Activated naive CD4-positive, alpha-beta T cell treated with anti-CD3 and anti-CD28 coated beads, Interleukin-2, amount 50 U/mL, for 72 hours (primary cell): Measurements from ENCODE around the gene ADAMTS12. TPM values are rescaled to one million over a fixed set of nuclear protein-coding genes. Genes with fewer than 3 reads are reported as not detected.

Source experiments
- ATAC-seq, 2 donors: fragments of 150-1000 bp; cut with Tn5 transposase; 2 replicates each; pipeline ENCODE4 v1.10.0; 2021; ENCODE audit warnings: mild to moderate bottlenecking in 2 of 2, moderate library complexity in 2 of 2
- DNase-seq, 2 donors: peaks; one replicate each; pipeline ENCODE4 v3.0.0; 2021 to 2022; ENCODE audit warnings: low spot score in 2 of 2
- H3K27ac Mint-ChIP-seq, 2 donors: one replicate each; pipeline ENCODE4 v1.8.0; 2022; ENCODE audit warnings: mild to moderate bottlenecking in 2 of 2, mixed read lengths in 2 of 2
- H3K36me3 Mint-ChIP-seq, 2 donors: one replicate each; pipeline ENCODE4 v1.8.0; 2022; ENCODE audit warnings: mixed read lengths in 2 of 2
- H3K9me3 Mint-ChIP-seq, 2 donors: one replicate each; pipeline ENCODE4 v1.8.0; 2022; ENCODE audit warnings: mixed read lengths in 2 of 2
- total RNA-seq, 2 donors: library from RNA; stranded (reverse); gene quantifications; one replicate each; pipeline ENCODE4 v1.2.3, GENCODE V29; 2022

Gene ADAMTS12
- total RNA-seq, 2 donors from 2014 or later: not detected

DNA sequence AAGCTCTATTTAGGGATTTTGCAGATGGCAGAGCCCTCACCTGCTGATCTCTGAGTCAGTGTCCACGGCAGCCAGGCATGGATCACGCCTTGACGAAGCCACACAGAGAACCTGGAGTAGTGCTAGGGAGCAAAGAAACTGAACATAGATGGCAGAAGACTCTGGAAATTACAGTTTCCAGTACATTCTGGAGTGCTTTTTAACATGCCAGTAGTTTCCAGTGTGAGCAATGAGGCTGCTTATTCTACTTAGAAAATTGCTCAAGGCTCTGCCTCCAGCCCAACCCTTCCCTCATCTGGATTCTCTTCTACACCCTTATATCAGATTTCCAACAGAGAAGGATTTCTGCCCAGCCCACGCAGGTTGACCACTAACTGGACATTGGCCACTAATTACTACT lies 203.3 kb downstream of the ADAMTS12 start:
- ATAC-seq (no peak), DNase-seq (no peak)
- peaks cover 0 to 6% of the 10 kb centered on the region in 2 donors for H3K36me3 Mint-ChIP-seq
- peaks cover 2 to 5% of the 10 kb centered on the region in 2 donors for H3K9me3 Mint-ChIP-seq
- no peak overlapping the region for H3K27ac Mint-ChIP-seq

DNA sequence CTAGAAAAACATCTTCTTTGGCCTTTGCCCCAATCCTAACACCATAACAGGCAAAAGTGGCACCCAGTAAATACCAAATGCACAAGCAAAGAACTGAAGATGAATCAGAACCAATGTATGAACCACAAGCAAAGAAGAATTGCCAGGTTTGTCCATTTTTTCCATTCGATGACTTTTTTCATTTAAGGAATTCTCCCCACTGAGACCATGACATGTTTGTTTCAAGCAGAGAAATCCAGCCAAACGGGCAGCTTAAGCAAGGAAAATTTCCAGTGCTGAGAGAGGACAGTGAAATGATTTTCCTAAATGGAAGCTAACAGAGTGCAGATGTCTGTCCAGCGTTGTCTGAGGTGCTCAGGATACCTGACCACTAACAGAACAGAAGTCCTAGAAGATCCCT lies 203.7 kb downstream of the ADAMTS12 start:
- H3K27ac Mint-ChIP-seq: no peak overlapping the region
- peaks cover 0 to 3% of the 10 kb centered on the region in 2 donors for H3K9me3 Mint-ChIP-seq
- ATAC-seq: no peak
- H3K36me3 Mint-ChIP-seq: peaks cover 0 to 6% of the 10 kb centered on the region in 2 donors
- DNase-seq: no peak

DNA sequence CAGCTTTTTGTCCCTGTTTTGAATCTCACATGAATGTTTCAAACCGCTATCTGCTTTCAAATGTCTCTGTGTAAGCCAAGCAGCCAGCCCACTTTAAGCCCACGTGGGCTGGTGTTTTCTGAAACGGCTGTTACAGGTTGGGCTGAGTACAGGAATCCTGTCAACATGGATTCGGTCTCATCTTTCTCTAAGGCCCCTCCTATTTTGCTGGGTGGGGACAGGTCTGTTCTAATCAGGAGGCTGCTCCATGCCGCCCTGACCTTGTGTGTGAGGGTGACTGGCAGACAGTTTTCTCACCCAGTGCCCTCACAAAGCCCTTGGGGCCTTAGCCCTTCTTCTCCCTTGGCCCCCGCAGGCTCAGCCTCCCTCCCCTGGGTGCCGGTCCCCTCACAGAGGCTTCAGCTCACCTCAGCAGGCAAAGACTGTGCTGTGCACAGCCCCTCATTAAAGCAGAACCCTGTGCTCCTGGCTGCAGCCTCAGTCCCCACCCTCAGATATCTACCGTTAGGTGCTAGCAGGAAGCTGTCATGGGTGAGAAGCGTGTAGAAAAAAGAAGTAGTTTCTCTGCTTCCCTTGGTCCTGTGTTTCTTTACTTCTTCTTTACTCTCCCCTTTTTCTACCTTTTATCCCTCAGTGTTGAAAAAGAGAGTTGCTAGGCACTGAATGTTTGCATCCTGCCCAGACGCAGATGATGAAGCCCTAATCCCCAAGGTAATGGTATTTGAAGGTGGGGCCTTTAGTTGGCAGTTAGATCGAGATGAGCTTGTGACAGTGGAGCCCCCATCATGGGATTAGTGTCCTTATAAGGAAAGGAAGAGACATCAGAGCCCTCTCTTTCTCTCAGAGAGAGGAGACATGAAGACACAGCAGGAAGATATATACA lies 205.7 kb downstream of the ADAMTS12 start:
- Mint-ChIP-seq H3K36me3 (no peaks in the 10 kb centered on the region), H3K27ac (no peak overlapping the region)
- no peak for ATAC-seq

DNA sequence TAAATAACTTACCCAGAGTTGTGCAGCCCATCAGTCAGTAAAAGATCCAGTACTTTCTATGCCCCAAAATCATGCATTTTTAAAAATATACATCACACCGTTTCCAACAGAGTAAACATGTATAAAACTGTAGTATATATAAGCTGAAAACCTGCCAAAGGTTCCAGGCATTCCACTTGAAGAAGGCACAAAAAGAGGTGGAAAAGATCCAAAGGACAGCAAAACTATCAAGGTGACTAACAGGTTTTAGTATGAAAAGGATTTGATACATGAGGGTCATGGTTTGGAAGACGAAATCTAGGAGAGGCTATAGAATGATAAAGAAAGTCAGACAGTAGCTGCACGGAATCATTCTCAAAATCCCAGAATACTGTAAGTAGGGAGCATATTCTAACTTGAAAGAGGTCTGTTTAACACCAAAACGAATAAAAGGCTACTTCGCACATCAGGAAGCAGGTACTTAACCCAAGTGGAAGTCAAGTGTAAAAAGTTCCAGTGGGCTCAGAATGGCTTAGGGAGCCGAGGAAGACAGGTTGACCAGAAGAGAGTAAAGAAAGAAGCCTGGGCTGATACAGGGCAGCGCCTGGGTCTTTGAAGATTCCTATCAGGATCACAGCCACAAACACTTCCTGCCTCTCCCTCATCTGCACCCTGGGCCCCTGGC lies 207.2 kb downstream of the ADAMTS12 start:
- DNase-seq (no peak), ATAC-seq (no peak)
- no peak overlapping the region for H3K27ac Mint-ChIP-seq
- H3K9me3 Mint-ChIP-seq: peaks cover 0 to 4% of the 10 kb centered on the region in 2 donors
- no peaks in the 10 kb centered on the region for H3K36me3 Mint-ChIP-seq

More for the DNA sequence above, 205.7 kb downstream of the ADAMTS12 start:
- DNase-seq: no peak
- H3K9me3 Mint-ChIP-seq: peaks cover 0 to 4% of the 10 kb centered on the region in 2 donors

DNA sequence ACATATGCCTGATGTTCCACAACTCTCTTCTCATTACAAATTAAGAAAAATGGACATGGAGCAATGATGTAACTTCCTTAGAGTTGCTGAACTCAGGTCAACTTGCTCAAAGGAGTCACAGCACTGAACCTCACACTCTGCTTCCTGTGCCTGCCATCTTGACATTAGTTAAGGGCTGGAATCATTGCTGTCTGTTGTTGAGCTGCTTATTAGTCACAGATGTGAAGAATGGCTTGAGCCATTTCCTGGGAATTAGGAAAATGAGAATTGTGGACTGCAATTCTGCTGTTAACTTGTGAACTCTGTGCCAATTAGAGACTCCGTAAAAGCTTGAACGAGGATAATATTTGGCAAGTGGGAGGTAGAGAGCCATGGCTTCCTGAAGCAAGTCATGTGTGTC lies 212.0 kb downstream of the ADAMTS12 start:
- peaks cover 0 to 7% of the 10 kb centered on the region in 2 donors for H3K9me3 Mint-ChIP-seq
- H3K36me3 Mint-ChIP-seq: no peaks in the 10 kb centered on the region
- ATAC-seq (no peak), DNase-seq (no peak)
- H3K27ac Mint-ChIP-seq: no peak overlapping the region

DNA sequence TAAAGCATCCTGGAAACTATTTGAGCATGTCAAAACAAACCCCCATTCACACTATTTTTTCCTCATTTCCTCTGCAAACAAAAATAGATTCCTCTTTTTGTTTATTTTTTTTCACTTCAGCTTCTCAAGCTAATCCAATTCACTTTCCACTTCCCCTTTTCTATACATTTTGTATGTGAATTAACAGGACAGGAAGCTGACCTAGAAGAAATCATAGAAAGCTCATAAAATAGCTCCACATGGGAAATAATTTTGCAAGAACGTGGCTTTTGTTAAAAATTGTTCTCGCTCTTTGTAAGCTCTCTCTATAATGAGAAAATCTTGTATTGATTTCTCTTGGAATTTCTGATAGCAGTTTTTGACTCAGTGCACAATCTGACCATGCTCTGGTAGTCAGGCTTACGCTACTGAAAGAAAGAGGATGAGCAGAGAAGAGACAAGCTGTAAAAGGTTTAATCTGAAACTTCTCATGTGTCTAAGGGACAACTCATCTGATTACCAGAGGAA lies 215.8 kb downstream of the ADAMTS12 start:
- Mint-ChIP-seq H3K36me3 (no peaks in the 10 kb centered on the region), H3K27ac (no peak overlapping the region)

DNA sequence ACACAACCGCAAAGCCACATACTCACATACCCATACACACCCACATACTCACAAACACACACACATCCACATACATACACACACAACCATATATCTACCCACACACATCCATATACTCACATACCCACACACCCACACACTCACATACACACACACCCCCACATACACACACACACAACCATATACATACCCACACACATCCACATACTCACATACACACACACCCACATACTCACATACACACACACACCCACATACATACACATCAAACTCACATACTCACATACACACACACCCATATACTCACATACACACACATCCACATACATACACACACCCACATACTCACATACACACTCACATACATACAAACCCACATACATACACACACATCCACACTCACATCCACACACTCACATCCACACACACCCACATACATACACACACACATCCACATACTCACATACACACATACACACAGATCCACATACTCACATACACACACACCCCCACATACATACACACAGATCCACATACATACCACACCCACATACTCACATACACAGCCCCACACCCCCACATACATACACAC lies 220.0 kb downstream of the ADAMTS12 start:
- ATAC-seq (no peak), DNase-seq (no peak)
- Mint-ChIP-seq H3K27ac (no peak overlapping the region), H3K9me3 (no peaks in the 10 kb centered on the region), H3K36me3 (no peaks in the 10 kb centered on the region)

More for the DNA sequence above, 215.8 kb downstream of the ADAMTS12 start:
- peaks cover 0 to 4% of the 10 kb centered on the region in 2 donors for H3K9me3 Mint-ChIP-seq
- no peak for ATAC-seq
- no peak for DNase-seq

DNA sequence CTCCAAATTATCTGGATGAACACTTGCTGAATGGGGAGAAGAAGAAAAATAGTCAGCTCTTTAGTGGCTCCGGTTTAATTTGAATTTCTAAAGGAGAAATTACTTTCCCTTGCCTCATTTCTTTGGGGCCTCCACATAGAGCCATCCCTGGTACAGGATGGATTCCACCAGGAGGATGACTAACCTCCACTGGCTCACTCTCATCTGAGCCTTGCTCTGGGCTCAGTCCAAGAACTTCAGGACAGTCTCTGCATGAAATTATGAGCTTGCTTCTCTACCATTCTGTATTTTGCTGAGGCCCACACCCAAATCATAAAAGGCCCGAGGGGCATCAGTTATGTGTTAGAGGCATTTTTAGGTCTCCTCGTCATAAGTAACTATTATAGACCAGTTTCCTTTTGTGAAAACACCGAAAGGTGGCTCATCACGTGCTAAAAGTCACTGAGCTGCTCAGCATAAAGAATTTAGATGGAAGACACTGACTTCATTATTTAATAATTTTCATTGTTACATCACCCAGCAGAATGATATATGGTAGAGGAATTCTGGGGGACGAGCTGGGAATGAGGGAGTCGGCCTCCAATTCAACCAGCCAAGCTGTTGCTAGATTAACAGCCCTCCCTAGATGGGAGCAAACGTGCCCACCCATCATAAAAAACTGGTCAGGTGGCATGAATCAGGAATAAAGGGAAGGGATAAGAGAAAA lies 228.9 kb downstream of the ADAMTS12 start:
- DNase-seq: no peak
- Mint-ChIP-seq H3K36me3 (no peaks in the 10 kb centered on the region), H3K9me3 (no peaks in the 10 kb centered on the region), H3K27ac (no peak overlapping the region)
- ATAC-seq: no peak

DNA sequence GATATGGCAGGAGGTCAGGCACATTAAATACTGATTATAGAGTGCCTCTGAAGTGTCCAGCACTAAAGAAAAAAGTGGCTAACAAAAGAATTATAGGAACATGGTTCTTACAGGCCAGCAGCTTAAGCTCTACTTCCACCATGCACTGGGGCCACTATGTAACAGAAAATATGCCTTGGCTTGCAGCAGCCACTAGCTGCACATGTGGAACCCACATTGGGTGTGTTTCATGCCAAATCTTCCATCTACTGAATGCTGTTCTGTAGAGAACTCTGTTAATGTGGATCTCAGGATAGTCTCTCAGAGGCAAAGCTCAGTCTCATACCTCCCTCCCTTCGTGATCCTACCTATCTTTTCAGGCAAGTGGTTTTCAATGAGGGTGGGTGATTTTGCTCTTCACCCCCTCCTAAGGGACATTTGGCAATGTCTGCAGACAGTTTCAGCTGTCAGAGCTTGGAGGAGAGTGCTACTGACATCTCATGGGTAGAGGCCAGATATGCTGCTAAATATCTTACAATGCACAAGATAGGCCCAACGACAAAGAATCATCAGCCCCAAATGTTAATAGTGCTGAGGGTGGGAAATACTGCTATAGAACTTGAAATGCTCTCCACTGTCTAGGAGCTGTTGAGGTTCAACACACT lies 232.1 kb downstream of the ADAMTS12 start:
- H3K36me3 Mint-ChIP-seq: no peaks in the 10 kb centered on the region
- H3K9me3 Mint-ChIP-seq: no peaks in the 10 kb centered on the region
- DNase-seq (no peak), ATAC-seq (no peak)
- no peak overlapping the region for H3K27ac Mint-ChIP-seq

DNA sequence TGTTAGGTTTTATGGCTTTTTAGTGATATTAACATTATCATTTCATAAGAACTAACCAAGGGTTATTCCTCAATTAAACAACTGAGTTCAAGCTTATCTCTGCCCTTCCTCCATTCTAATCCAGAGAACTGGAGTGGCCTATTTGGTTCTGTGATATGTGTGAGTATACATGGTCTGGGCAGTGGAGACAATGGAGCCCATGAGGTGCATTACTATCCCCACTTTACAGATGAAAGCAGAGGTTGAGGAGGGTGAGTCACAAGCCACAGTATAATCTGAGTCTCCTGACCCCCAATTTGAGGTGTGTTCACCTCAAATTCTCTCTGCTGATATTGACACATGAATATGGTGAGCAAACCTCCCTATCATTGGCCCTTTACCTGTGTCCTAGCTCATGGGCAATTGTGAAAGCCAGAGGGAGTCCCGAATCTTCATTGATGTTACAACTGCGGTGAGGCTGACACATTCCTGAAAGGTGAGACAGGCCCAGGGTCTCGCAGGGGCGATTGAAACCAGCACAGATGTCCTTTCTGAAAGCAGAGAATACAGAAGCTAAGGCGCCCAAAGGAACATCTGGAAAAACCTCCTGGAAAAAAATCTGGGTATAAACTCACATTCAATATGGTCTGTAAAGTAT lies 233.9 kb downstream of the ADAMTS12 start:
- ATAC-seq: no peak
- Mint-ChIP-seq H3K9me3 (no peaks in the 10 kb centered on the region), H3K36me3 (no peaks in the 10 kb centered on the region), H3K27ac (no peak overlapping the region)
- DNase-seq: no peak

DNA sequence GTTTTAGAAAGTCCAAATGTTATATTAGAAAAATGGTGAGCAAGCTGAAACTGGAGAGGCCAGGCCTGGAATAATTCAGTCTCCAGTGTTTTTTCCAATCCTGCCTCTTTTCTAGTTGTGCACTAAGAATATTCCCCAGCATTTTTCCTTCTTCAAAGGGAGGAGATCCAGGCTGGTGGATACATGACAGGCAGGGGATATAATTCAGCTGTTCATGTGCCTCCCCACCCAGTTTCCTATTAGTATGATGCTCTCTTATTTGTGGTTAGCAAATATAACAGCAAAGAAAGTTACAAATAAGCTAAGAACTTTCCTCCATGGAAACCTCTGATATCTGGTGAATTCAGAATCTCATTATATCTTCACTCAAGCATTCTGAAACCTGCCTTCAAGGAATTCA lies 234.6 kb downstream of the ADAMTS12 start:
- Mint-ChIP-seq H3K27ac (no peak overlapping the region), H3K9me3 (peaks cover 4% of the 10 kb centered on the region in 2 donors), H3K36me3 (no peaks in the 10 kb centered on the region)
- DNase-seq (no peak), ATAC-seq (no peak)

DNA sequence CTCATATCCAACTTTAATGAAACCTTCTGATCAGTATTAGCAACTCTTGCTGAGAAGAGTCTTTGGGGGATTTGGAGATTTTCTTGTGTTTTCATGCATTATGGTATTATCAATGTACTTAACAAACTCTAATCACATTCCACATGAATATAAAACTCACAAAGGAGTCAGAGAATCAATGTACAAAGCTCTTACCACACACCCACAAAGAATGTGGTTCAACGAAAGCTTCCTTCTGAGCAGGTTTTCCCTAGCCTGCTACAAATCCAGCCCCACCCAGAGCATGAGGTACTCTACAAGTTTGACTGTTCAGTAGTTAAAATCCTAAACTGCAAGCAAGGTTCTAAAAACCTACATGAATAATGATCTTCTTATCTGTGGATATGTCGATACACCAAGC lies 240.9 kb downstream of the ADAMTS12 start:
- ATAC-seq: no peak

DNA sequence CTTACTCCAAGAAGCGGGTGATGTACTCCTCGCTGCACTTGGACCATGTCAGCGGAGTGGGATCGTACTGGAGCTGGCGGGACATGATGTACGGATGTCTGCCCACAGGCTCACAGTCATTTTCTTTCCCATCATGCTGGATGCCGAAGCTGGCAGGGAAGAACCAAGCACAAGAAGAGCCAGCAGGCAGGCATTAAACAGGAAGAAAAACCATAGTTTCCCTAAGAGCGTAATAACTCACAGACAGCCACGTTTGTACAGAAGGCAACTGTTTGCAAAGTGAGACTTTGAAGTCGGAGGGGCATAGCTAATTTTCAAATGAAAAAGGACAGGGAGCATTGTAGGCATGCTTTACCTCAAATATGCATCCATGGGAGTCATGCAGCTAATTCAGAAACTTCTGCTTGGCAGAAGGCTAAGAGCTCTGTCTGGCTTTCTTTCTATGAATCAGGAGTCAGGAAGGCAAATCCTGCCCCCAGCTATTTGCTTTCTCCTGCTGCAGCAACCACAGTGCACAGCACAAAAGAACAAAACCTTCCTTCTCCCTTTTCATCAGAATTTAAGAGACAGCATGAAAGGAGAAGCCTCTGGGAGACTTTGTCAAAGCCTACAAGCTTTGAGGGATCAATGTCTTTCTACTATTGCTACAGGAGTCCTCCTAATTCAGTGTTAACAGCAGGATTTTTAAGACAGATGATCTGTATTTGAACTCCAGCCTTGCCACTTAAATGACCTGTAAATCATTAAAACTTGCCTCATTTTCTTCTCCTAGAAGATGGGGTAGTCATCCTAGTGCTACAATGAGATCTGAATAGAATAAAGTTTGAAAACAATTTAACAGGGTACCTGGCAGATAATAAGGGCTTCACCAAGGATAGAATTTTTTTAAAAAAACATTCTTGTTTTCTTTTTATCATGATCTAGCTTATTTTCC lies 242.0 kb downstream of the ADAMTS12 start:
- Mint-ChIP-seq H3K36me3 (no peaks in the 10 kb centered on the region), H3K9me3 (peaks cover 9 to 11% of the 10 kb centered on the region in 2 donors), H3K27ac (no peak overlapping the region)
- DNase-seq: no peak
- ATAC-seq: no peak

More for the DNA sequence above, 240.9 kb downstream of the ADAMTS12 start:
- Mint-ChIP-seq H3K36me3 (no peaks in the 10 kb centered on the region), H3K27ac (no peak overlapping the region), H3K9me3 (peaks cover 7 to 9% of the 10 kb centered on the region in 2 donors)
- DNase-seq: no peak

DNA sequence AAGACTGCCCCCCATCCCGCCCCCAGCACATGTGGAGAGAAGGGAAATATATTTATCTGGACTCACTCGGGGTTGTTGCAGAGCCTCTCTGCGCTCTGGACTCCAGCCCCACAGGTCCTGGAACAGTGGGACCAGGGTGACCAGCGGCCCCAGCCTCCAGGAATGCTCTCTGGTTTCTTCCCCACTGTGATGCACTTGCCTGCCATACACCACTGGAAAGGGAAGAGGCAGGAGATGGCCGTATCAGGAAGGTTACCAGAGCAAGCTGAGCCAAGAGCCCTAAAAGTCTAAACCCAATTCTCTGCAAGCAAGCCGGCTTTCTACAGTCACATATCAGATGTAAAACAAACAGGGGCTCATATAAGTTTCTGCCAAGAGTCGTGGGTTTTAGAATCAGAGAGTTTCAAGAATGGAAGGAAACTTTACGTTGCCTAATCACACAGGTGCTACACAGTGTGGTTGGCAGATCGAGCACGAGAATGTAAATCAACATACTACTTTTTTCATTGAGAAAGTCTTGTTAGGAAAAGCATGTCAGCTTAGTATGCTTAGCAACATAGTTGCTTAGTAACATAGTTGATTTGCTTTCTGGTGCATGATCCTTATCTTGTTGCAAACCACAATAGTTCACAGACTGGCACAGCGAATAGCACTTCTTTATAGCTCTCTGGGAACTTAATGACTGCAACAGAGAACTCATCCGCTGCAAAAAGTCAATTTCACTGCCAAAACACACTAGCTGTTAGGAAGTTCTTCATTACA lies 249.9 kb downstream of the ADAMTS12 start:
- no peak for DNase-seq
- no peak overlapping the region for H3K27ac Mint-ChIP-seq
- H3K9me3 Mint-ChIP-seq: peaks cover 5 to 11% of the 10 kb centered on the region in 2 donors
- H3K36me3 Mint-ChIP-seq: no peaks in the 10 kb centered on the region
- ATAC-seq: no peak
